HepG2 (cell line): ENCODE data around the gene CES2. TPM values are rescaled to one million over a fixed set of nuclear protein-coding genes. Genes with fewer than 3 reads are reported as not detected.

Experiments
- ARID4A ChIP-seq: sonication (generic); formaldehyde crosslinking; IDR thresholded peaks from 2 replicates; pipeline ENCODE4 v1.5.0; 2020; ENCODE audit warnings: mild to moderate bottlenecking, missing genetic modification reagents, borderline replicate concordance
- HOXA3 ChIP-seq: sonication (generic); formaldehyde crosslinking; IDR thresholded peaks from 2 replicates; pipeline ENCODE4 v1.5.0; 2020; ENCODE audit warnings: missing genetic modification reagents
- MAZ ChIP-seq, 2 experiments: sonication (generic) in 1 of 2; formaldehyde crosslinking in 1 of 2; IDR thresholded peaks; 2 replicates each; pipeline versions ENCODE4 v1.5.0 to v1.6.1; 2012 to 2020; ENCODE audit warnings: low read depth in 2 of 2, mild to moderate bottlenecking in 2 of 2, borderline replicate concordance in 1 of 2, improper control_type of control experiment in 1 of 2, low read length in 1 of 2, missing genetic modification reagents in 1 of 2, moderate library complexity in 1 of 2
- NFE2 ChIP-seq: sonication (generic); formaldehyde crosslinking; IDR thresholded peaks from 2 replicates; pipeline ENCODE4 v1.4.0; 2020; ENCODE audit warnings: missing genetic modification reagents
- NR1H2 ChIP-seq: sonication (generic); formaldehyde crosslinking; IDR thresholded peaks from 2 replicates; pipeline ENCODE4 v1.8.1; 2022; ENCODE audit warnings: low read depth, missing genetic modification reagents, borderline replicate concordance
- PHB2 ChIP-seq: fragments of 450-650 bp; IDR thresholded peaks from 2 replicates; pipeline ENCODE4 v1.6.1; 2018; ENCODE audit not compliant: partially characterized antibody
- SKI ChIP-seq: fragments of 450-650 bp; IDR thresholded peaks from one replicate; pipeline ENCODE4 v1.6.1; 2018; ENCODE audit warnings: mild to moderate bottlenecking; ENCODE audit not compliant: partially characterized antibody
- SP2 ChIP-seq: sonication (generic); formaldehyde crosslinking; IDR thresholded peaks from 2 replicates; pipeline ENCODE4 v1.5.1; 2020; ENCODE audit warnings: mild to moderate bottlenecking, missing genetic modification reagents
- THRA ChIP-seq: sonication (generic); formaldehyde crosslinking; IDR thresholded peaks from 2 replicates; pipeline ENCODE4 v1.4.0; 2020; ENCODE audit warnings: missing genetic modification reagents, borderline replicate concordance
- TSC22D2 ChIP-seq: sonication (generic); formaldehyde crosslinking; IDR thresholded peaks from 2 replicates; pipeline ENCODE4 v1.5.1; 2020; ENCODE audit warnings: missing genetic modification reagents, mild to moderate bottlenecking, borderline replicate concordance
- YY1 ChIP-seq: IDR thresholded peaks from 2 replicates; pipeline ENCODE4 v1.6.1; 2011; ENCODE audit warnings: low read length, low read depth, moderate library complexity, mild to moderate bottlenecking; ENCODE audit not compliant: insufficient read depth, insufficient replicate concordance
- ZNF235 ChIP-seq: sonication (generic); formaldehyde crosslinking; IDR thresholded peaks from 2 replicates; pipeline ENCODE4 v1.8.1; 2023; ENCODE audit warnings: mild to moderate bottlenecking, missing genetic modification reagents, borderline replicate concordance
- ZNF253 ChIP-seq: sonication (generic); formaldehyde crosslinking; IDR thresholded peaks from 2 replicates; pipeline ENCODE4 v1.8.0; 2022; ENCODE audit warnings: mild to moderate bottlenecking, missing genetic modification reagents, borderline replicate concordance
- ZNF451 ChIP-seq: sonication (generic); formaldehyde crosslinking; IDR thresholded peaks from 2 replicates; pipeline ENCODE4 v1.5.0; 2020; ENCODE audit warnings: mild to moderate bottlenecking, missing genetic modification reagents
- ZNF543 ChIP-seq: sonication (generic); formaldehyde crosslinking; IDR thresholded peaks from 2 replicates; pipeline ENCODE4 v1.4.0; 2020; ENCODE audit warnings: mild to moderate bottlenecking, missing genetic modification reagents
- ZNF556 ChIP-seq: sonication (generic); formaldehyde crosslinking; IDR thresholded peaks from 2 replicates; pipeline ENCODE4 v1.4.0; 2020; ENCODE audit warnings: mild to moderate bottlenecking, missing genetic modification reagents, borderline replicate concordance
- ZNF563 ChIP-seq: sonication (generic); formaldehyde crosslinking; IDR thresholded peaks from 2 replicates; pipeline ENCODE4 v1.8.0; 2022; ENCODE audit warnings: mild to moderate bottlenecking, moderate library complexity, missing genetic modification reagents
- polyA plus RNA-seq, 8 experiments: library from polyadenylated mRNA; depleted of rRNA in 3 of 8; stranded (reverse) in 7 of 8; unstranded in 1 of 8; fragments of >200 nt; fragmentation: Illumina TruSeq in 4 of 8; extraction: Trizol in 4 of 8; gene quantifications; 2 replicates each; pipeline versions ENCODE4 v1.2.1 to v1.2.3, GENCODE V29; 2011 to 2016; ENCODE audit warnings: low read depth in 4 of 8, missing spikeins in 1 of 8, mixed read lengths in 1 of 8; ENCODE audit not compliant: insufficient read depth in 1 of 8
- total RNA-seq, 5 experiments: library from RNA; depleted of rRNA; stranded (reverse); fragments of >200 nt; fragmentation: Illumina TruSeq; extraction: Trizol; gene quantifications; 2 replicates each; pipeline ENCODE4 v1.2.3, GENCODE V29; 2016; ENCODE audit warnings: low read depth in 1 of 5
- TF ChIP-seq, protein P1 (sequence below): sonication (generic); formaldehyde crosslinking; IDR thresholded peaks from 2 replicates; pipeline ENCODE4 v1.4.0; 2020; ENCODE audit warnings: low read depth, mild to moderate bottlenecking, missing genetic modification reagents
- TF ChIP-seq, protein P2 (sequence below): sonication (generic); formaldehyde crosslinking; IDR thresholded peaks from 2 replicates; pipeline ENCODE4 v1.4.0; 2020; ENCODE audit warnings: mild to moderate bottlenecking, missing genetic modification reagents, borderline replicate concordance

Gene CES2
- total and polyA plus RNA-seq, 2 of the 13 experiments (the other 11 are each of a cell fraction or from before 2014, with no cell fraction given), result 50.6 to 63.8 TPM

- TF ChIP-seq ZNF543 (CRISPR knock-in tag) (no peak), NR1H2 (no peak), ZNF556 (CRISPR knock-in tag) (no peak), TSC22D2 (peak; percentile 63; the same call in 1 of the 2 replicates), ZNF253 (CRISPR knock-in tag) (no peak), YY1 (no peak), SP2 (CRISPR knock-in tag) (no peak), THRA (CRISPR knock-in tag) (0 out of 2 replicates have a peak, but pooled peaks have one; percentile 42), ZNF235 (CRISPR knock-in tag) (0 out of 2 replicates have a peak, but pooled peaks have one; percentile 32), PHB2 (no peak), ZNF563 (no peak), ZNF451 (0 out of 2 replicates have a peak, but pooled peaks have one; percentile 15), MAZ (IDR thresholded peaks at IDR 0.05; ENCODE audit: borderline replicate concordance, low read depth, low read length) (no peak), MAZ (CRISPR knock-in tag; IDR thresholded peaks at IDR 0.05; ENCODE audit: low read depth) (no peak; the same call in 1 of the 2 replicates), NFE2 (no peak), HOXA3 (no peak; the same call in 1 of the 2 replicates), SKI (no peak), ARID4A (CRISPR knock-in tag) (no peak; the same call in 1 of the 2 replicates)
- TF ChIP-seq, protein P1, sequence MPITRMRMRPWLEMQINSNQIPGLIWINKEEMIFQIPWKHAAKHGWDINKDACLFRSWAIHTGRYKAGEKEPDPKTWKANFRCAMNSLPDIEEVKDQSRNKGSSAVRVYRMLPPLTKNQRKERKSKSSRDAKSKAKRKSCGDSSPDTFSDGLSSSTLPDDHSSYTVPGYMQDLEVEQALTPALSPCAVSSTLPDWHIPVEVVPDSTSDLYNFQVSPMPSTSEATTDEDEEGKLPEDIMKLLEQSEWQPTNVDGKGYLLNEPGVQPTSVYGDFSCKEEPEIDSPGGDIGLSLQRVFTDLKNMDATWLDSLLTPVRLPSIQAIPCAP (CRISPR knock-in tag), result no peak
- TF ChIP-seq, protein P2, sequence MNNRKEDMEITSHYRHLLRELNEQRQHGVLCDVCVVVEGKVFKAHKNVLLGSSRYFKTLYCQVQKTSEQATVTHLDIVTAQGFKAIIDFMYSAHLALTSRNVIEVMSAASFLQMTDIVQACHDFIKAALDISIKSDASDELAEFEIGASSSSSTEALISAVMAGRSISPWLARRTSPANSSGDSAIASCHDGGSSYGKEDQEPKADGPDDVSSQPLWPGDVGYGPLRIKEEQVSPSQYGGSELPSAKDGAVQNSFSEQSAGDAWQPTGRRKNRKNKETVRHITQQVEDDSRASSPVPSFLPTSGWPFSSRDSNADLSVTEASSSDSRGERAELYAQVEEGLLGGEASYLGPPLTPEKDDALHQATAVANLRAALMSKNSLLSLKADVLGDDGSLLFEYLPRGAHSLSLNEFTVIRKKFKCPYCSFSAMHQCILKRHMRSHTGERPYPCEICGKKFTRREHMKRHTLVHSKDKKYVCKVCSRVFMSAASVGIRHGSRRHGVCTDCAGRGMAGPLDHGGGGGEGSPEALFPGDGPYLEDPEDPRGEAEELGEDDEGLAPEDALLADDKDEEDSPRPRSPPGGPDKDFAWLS (CRISPR knock-in tag), result no peak
Observed at GRCh38 chr16:66894948-66895688, 40.2 kb upstream of the CES2 start (continued).
